Right ventricle myocardium inferior (tissue), 1 donor: ENCODE measurements around the gene SPOCK2. TPM values are rescaled to one million over a fixed set of nuclear protein-coding genes. Genes with fewer than 3 reads are reported as not detected.

Experiments
- ATAC-seq: fragments of 200-7000 bp; cut with Tn5 transposase; one replicate; pipeline ENCODE4 v1.9.1; 2020; ENCODE audit warnings: mild to moderate bottlenecking, moderate library complexity
- DNase-seq: peaks from one replicate; pipeline ENCODE4 v3.0.0; 2021; ENCODE audit errors: missing footprints
- intact Hi-C: fragments of 100-400 bp; cut with DNase I; formaldehyde crosslinking; loops from one replicate; pipeline ENCODE4 v1.11.0; 2022
- total RNA-seq: library from RNA; stranded (reverse); fragmentation: NEBNext Ultra II Directional; extraction: Animal tissue kit (Norgen Biotek cat#: 25700); gene quantifications from one replicate; pipeline ENCODE4 v1.2.1, GENCODE V29; 2021
- donor health status: DM: no; HTN: yes; CAD: no; lungs with severe emphysema.

Gene SPOCK2
- total RNA-seq, 1 donor from 2014 or later = 10.4 TPM

DNA sequence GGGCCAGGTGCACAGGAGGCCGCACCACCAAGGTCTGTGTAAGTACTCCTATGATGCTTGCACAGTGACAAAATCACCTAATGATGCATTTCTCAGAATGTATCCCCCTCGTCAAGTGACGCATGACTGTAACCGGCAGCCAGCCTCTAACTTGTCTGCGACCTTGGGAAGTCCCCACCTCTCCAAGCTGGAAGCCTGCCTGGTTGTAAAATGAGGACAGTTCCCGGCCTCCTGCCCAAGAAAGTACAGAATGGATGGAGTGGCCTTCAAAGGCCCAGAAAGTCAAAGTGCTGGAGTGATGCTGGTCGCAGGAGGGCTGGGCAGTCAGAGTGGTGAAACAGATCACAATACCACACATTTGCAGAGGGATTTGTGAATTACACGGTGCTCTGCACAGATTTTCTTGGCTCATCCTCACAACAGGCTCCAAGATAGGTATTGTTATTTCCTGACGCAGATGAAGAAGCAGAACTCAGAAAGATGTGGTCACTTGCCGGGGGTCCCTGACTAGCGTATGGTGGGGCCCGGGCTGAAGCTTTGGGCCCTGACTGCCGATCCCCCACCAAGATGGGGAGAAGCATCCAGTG lies 22.8 kb downstream of the SPOCK2 start:
- DNase-seq (no peak), ATAC-seq (peak; percentile 51)
- intact Hi-C loops = loop anchor here (5.0 kb wide), 1 partner anchor 42 kb away; no protein-coding TSS in a partner anchor

DNA sequence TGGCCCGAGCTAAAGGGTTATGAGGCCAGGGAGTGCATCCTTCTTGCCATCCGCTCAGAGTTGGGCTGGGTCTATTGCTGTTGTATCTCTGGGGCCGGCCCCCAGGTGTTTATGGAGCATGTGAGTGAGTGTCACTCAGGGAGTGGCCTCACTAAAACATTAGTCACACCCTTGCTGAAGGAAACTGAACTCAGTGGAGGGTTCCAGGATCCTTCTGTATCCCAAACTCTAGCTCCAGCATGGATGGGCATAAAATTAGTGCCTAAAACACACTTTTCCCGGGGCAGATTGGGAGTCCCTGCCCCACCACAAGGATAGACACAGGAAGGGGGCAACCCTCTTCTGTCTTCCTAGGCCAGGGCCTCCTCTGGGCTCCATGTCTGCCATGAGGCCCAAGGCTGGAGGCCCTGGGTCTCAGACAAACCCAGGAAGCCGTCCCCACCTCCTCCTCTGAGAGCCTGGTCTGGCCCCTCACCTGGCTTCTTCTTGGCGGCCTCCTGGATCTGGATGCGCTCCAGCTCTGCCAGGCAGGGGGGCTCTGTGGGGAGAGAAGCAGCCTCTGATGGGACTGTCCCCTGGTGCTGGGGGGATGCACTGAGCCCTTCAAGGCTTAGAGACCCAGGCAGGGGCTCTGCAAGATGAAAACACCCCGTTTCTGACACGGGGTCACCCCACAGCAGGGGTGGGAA lies 24.5 kb downstream of the SPOCK2 start:
- intact Hi-C loops = loop anchor here (5.0 kb wide), 1 partner anchor 33 kb away; no protein-coding TSS in a partner anchor
- DNase-seq (no peak), ATAC-seq (no peak)

DNA sequence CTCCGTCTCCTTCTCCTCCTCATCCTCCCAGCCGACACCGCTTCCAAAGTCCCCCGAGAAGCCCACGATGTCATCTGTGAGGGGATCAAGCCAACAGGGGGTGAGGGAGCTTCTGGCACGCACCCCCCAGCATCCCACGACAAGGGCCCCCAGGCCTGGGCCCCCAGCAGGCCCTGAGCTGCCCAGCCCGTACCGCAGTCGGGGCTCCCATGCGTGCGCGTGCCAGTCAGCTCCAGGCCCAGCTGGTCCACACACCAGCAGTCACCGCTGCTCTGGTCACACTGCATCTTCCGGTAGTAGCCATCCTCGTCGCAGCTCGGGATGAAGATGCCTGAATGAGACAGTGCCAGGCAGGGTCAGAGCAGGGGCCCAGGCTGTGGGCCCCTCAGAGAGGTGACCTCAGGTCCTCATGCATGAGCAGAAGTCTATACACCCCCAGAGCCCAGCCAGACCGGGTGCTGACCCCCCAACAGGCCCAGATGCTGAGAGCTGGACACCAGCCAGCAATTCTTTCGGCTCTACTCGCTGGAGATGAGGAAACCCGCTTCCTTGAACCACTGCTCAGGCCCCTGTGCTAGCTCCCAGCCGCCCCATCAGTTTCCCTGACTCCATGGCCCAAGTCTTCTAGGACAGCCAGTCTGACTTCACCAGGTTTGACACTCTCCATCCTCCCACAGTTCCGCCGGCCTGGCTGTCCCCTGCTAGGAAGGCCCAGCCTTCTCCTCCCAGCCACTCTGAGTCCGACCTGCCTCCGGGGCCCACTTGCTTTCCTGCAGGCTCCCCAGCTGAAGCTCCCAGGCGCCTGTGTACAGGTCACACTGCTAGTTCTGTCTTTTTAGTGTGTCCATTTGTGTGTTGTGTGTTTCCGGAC lies 25.3 kb downstream of the SPOCK2 start:
- DNase-seq (no peak), ATAC-seq (no peak)
- intact Hi-C loops = loop anchor here (5.0 kb wide), 1 partner anchor 34 kb away; no protein-coding TSS in a partner anchor

- ATAC-seq = no peak
- intact Hi-C loops = loop anchor here (5.0 kb wide), 1 partner anchor 35 kb away; no protein-coding TSS in a partner anchor
- no peak for DNase-seq
Observed at GRCh38 chr10:72062382-72062781, 26.0 kb downstream of the SPOCK2 start.

- intact Hi-C loops = loop anchor here (5.0 kb wide), 1 partner anchor 35 kb away; no protein-coding TSS in a partner anchor
- DNase-seq = no peak
Observed at GRCh38 chr10:72061930-72062329, 26.4 kb downstream of the SPOCK2 start.

DNA sequence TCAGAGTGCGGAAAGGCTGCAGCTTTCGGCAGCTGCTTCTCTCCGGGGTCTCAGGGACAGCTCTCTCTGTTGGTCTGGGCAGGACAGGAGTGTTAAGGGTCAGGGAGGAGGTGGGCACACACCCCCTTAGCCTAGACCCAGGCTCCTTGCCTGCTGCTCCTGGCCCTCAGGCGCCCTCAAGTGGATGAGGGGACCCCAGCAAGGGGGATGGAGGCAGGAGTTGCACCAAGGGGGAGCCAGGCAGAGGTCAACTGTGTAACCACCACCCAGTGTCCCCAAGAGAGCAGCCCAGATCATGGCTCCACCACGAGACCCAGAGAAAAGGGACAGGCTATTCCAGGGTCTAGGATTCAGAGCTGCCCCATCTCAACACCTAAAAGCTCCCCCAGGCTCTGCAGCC lies 26.9 kb downstream of the SPOCK2 start:
- no peak for DNase-seq
- ATAC-seq = no peak
- intact Hi-C loops = loop anchor here (5.0 kb wide), 1 partner anchor 36 kb away; no protein-coding TSS in a partner anchor

More at GRCh38 chr10:72061930-72062329, 26.4 kb downstream of the SPOCK2 start:
- ATAC-seq = no peak

DNA sequence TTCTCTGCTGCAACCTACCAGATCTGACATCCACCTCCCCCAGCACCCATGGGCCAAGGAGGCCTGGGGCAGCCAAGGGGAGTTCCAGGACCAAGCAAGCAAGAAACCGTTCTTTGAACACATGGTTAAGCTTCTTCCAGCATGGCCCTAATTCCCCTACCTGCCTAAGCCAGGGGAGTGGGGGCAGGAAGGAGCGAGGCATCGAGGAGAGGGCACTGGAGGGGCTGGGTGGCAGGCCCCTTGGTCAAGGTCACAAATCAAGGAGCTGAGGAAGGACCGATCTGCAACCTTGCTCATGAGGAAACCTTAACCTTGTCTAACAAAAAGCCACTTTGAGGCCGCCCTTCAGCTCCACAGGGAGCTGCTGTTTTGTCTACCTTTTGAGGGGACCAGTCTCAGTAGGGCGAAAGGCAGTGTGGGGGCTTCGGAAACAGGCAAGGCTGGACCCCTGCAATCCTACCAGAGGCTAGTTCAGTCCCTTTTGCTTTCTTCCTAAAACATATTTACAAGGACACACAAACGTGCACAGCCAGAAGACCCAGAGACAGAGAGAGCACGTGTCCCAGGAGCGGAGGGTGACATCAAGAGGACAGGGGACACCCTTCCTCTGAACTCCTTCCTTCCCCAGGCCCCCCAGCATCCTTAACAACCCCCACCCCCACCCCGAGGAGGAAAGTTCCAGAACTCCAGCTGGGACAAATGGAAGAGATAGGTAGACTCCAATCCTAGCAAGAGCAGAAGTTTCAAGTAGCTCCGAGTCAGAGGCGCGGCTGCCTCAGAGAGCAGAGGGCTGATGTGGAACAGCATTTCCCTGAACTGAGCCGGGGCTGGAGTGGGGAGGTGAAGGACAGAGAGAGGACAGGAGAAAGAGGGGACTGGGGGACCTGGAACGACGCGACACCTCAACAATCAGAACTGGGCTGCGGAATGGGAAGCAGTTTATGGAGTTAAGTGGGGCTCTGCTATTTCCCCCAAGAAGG lies 28.2 kb downstream of the SPOCK2 start:
- intact Hi-C loops = loop anchor here (5.0 to 10.0 kb wide), 2 partner anchors 37 to 675 kb away; no protein-coding TSS in a partner anchor
- DNase-seq (peak; percentile 23), ATAC-seq (no peak)

DNA sequence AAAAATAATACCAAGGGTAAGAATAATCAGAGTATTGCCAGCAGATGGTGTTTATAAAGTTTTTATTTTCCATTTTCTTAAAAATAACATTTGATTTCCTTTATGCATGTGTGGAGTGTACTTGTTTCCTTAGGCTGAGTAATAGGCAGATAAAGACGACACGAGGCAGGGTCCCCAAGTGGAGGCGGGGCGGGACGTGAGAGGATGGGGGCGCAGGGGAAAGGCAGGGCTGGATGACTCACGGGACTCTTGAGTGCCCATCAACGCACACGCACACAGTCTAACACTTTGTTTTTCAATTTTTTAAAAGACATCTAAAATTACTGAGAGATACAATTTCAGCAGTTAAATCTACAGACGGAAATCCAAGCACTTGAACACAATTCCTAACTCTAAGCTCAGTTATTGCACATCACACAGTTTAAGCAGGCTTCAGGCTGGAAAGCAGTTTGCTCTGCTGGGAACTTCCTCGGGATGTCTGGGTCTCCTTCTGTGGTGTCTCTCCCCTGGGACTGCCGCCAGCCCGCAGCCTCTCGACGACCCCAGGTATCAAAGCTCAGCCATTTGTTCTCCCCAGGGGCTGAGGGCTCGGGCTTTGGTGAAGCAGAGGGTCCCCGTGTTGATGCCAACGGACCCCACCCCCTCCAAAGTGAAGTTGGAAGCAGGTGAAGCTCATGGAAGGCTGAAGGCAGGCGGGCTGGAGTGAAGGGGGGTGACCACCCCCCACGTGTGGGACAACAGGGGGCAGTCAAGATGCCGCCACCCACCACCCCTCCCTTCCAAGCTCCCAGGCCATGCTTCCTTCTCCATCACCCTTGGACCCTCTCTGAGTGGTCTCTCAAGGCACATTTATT lies 29.1 kb downstream of the SPOCK2 start:
- DNase-seq (peak; percentile 20), ATAC-seq (no peak)
- intact Hi-C loops = loop anchor here (10.0 kb wide), 1 partner anchor 674 kb away; no protein-coding TSS in a partner anchor

GRCh38 chr10:72058347-72058898 lies 29.9 kb downstream of the SPOCK2 start:
- DNase-seq = peak; percentile 20
- peak; percentile 42 for ATAC-seq
- intact Hi-C loops = loop anchor here (10.0 kb wide), 1 partner anchor 674 kb away; no protein-coding TSS in a partner anchor

- intact Hi-C loops = loop anchor here (10.0 kb wide), 1 partner anchor 672 kb away; no protein-coding TSS in a partner anchor
- ATAC-seq = no peak
- peak; percentile 50 for DNase-seq
Observed at GRCh38 chr10:72056932-72057751, 31.2 kb downstream of the SPOCK2 start.

GRCh38 chr10:72056113-72056512 lies 32.2 kb downstream of the SPOCK2 start:
- intact Hi-C loops = loop anchor here (10.0 kb wide), 1 partner anchor 671 kb away; no protein-coding TSS in a partner anchor
- ATAC-seq (peak; percentile 52), DNase-seq (peak; percentile 49)

GRCh38 chr10:72053690-72054089 lies 34.7 kb downstream of the SPOCK2 start:
- intact Hi-C loops = loop anchor here (5.0 to 10.0 kb wide), 2 partner anchors 169 to 669 kb away; no protein-coding TSS in a partner anchor
- ATAC-seq (no peak), DNase-seq (no peak)

DNA sequence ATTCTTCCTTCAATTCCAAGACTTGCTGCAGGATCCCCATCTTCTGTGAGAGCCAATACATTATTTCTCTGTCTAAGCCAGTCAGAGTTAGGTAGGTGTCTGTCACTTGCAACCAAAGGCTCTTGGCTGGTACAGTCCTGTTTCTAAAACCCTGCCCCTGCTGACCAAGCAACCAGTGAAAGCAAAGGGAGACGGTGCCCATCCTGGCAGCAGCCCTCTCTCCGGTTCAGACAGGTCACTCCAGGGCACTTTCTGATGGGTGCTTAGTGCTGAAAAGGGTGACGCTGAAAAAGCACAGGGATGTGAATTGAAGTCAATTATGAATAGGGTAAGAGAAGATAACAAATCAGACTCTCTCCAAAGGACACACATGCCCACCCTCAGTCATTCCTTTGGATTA lies 37.5 kb downstream of the SPOCK2 start:
- intact Hi-C loops = loop anchor here (2.0 to 10.0 kb wide), 3 partner anchors 171 to 666 kb away; no protein-coding TSS in a partner anchor
- ATAC-seq = no peak
- no peak for DNase-seq

GRCh38 chr10:72049969-72050781 lies 38.2 kb downstream of the SPOCK2 start:
- DNase-seq (no peak), ATAC-seq (no peak)
- intact Hi-C loops = loop anchor here (2.0 to 10.0 kb wide), 3 partner anchors 172 to 665 kb away; no protein-coding TSS in a partner anchor

- DNase-seq (no peak), ATAC-seq (no peak)
- intact Hi-C loops = no loop called here
Observed at GRCh38 chr10:72049472-72049871, 38.9 kb downstream of the SPOCK2 start.
